Tibial artery (tissue), 4 donors: ENCODE data around the gene P4HTM.
A peak's percentile ranks its signal among the peaks of the same experiment; 100 is the strongest.

ENCODE experiments used
- DNase-seq, 2 donors: peaks; one replicate each; pipeline ENCODE4 v3.0.0-alpha.2; 2019
- H3K27ac ChIP-seq, 2 donors: fragments of 200-600 bp; sonication (generic) in 1 of 2; 1 replicate in 1 of 2; 2 replicates in 1 of 2; pipeline ENCODE4 v1.5.1; 2018 to 2019; ENCODE audit warnings: mild to moderate bottlenecking in 1 of 2
- H3K27me3 ChIP-seq, 2 donors: fragments of 200-600 bp; sonication (generic) in 1 of 2; one replicate each; pipeline versions ENCODE4 v1.5.1 to v1.6.0; 2016 to 2019
- H3K36me3 ChIP-seq, 3 donors: fragments of 200-600 bp; sonication (generic) in 2 of 3; one replicate each; pipeline ENCODE4 v1.5.1; 2016 to 2019; ENCODE audit warnings: mild to moderate bottlenecking in 2 of 3
- H3K4me1 ChIP-seq, 4 donors: fragments of 200-600 bp; sonication (generic) in 2 of 4; 1 replicate in 3 of 4; 2 replicates in 1 of 4; pipeline ENCODE4 v1.5.1; 2016 to 2019
- H3K4me3 ChIP-seq, 2 donors: fragments of 200-600 bp; sonication (generic) in 1 of 2; 1 replicate in 1 of 2; 2 replicates in 1 of 2; pipeline ENCODE4 v1.5.1; 2018 to 2019; ENCODE audit warnings: mild to moderate bottlenecking in 2 of 2
- H3K9me3 ChIP-seq, 3 donors: fragments of 200-600 bp; sonication (generic) in 1 of 3; one replicate each; pipeline ENCODE4 v1.5.1; 2016 to 2019
- intact Hi-C: fragments of 100-400 bp; cut with DNase I; formaldehyde crosslinking; loops from one replicate; pipeline ENCODE4 v1.15.0; 2023; ENCODE audit warnings: low total_unique reads
- TF ChIP-seq, protein P1 (sequence below), 2 experiments: fragments of 200-600 bp in 1 of 2; fragments of 450-650 bp in 1 of 2; IDR thresholded peaks; one replicate each; pipeline ENCODE4 v1.5.1; 2017 to 2019; ENCODE audit warnings: antibody characterized with exemption in 2 of 2, mild to moderate bottlenecking in 1 of 2, moderate library complexity in 1 of 2

P4HTM gene

DNA sequence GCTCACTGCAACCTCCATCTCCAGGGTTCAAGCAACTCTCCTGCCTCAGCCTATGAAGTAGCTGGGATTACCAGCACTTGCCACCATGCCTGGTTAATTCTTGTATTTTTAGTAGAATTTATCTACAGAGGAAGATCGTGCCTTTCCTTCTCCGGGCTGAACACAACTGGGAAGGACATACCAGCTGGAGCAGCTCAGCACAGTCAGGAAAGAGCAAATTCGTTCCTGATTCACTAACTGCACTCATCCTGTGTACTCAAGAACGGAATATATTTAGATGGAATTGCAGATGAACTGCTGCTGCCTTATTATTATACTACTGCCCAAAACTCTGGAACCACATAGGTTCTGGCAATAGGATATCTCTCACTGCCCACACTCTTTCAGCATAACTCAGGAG lies 27.1 kb upstream of the P4HTM start:
- TF ChIP-seq, protein P1, sequence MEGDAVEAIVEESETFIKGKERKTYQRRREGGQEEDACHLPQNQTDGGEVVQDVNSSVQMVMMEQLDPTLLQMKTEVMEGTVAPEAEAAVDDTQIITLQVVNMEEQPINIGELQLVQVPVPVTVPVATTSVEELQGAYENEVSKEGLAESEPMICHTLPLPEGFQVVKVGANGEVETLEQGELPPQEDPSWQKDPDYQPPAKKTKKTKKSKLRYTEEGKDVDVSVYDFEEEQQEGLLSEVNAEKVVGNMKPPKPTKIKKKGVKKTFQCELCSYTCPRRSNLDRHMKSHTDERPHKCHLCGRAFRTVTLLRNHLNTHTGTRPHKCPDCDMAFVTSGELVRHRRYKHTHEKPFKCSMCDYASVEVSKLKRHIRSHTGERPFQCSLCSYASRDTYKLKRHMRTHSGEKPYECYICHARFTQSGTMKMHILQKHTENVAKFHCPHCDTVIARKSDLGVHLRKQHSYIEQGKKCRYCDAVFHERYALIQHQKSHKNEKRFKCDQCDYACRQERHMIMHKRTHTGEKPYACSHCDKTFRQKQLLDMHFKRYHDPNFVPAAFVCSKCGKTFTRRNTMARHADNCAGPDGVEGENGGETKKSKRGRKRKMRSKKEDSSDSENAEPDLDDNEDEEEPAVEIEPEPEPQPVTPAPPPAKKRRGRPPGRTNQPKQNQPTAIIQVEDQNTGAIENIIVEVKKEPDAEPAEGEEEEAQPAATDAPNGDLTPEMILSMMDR (IDR thresholded peaks at IDR 0.05), result no peak
- intact Hi-C loops, result no loop called here
- H3K9me3 ChIP-seq, result no peaks in the 10 kb centered on the region
- H3K27ac ChIP-seq, result no peak overlapping the region
- DNase-seq, result no peak
- H3K27me3 ChIP-seq, result no peaks in the 10 kb centered on the region
- H3K36me3 ChIP-seq, result peaks cover 26 to 77% (median 55%) of the 10 kb centered on the region in 3 donors
- no peak overlapping the region for H3K4me3 ChIP-seq
- no peaks in the 10 kb centered on the region for H3K4me1 ChIP-seq

DNA sequence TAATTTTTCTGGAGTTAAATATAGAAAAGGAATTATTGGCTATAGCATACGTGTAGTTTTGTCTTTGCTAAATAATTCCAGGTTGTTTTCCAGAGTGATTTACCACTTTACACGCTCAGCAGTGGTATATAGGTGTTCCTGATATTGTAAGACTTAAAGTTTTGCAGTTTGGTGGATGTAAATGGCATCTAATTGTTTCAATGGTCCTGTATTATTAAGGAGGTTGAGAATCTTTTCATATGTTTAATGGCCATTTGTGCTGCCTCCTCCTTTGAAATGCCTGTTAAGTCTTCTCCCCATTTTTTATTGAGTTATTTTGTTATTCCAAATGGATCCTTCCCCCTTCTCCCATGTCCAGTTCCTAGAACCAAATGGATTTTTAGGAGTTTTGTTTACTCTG lies 26.4 kb upstream of the P4HTM start:
- H3K36me3 ChIP-seq, result peaks cover 33 to 77% (median 53%) of the 10 kb centered on the region in 3 donors
- no peak overlapping the region for H3K27ac ChIP-seq
- intact Hi-C loops, result no loop called here
- no peak for DNase-seq
- no peak overlapping the region for H3K4me3 ChIP-seq
- TF ChIP-seq, protein P1 (IDR thresholded peaks at IDR 0.05), result no peak
- no peaks in the 10 kb centered on the region for H3K9me3 ChIP-seq
- H3K27me3 ChIP-seq, result no peaks in the 10 kb centered on the region
- no peaks in the 10 kb centered on the region for H3K4me1 ChIP-seq

DNA sequence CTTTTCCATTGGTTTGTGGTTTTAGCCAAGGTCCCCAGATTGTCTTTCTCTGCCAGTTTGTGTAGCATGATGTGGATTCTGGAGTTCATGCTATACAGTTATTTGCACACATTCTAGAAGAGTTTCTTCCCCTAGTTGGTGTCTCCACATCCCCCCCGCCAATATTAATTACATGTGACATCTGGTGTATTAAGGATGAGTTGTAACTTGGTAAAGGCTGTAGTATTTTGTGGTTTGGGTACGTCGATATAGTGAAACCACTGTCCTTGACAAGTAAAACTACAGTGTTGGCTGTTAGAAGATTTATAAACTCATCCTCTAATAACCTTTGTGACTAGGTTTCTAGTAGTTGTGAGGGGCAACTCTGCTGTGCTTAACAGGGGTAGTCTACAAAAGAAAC lies 23.7 kb upstream of the P4HTM start:
- Histone ChIP-seq H3K9me3 (no peaks in the 10 kb centered on the region), H3K27ac (no peak overlapping the region), H3K27me3 (no peaks in the 10 kb centered on the region), H3K4me1 (no peaks in the 10 kb centered on the region), H3K4me3 (no peak overlapping the region), H3K36me3 (peaks cover 55 to 99% (median 75%) of the 10 kb centered on the region in 3 donors)
- intact Hi-C loops, result no loop called here
- no peak for DNase-seq
- TF ChIP-seq, protein P1 (IDR thresholded peaks at IDR 0.05), result no peak

DNA sequence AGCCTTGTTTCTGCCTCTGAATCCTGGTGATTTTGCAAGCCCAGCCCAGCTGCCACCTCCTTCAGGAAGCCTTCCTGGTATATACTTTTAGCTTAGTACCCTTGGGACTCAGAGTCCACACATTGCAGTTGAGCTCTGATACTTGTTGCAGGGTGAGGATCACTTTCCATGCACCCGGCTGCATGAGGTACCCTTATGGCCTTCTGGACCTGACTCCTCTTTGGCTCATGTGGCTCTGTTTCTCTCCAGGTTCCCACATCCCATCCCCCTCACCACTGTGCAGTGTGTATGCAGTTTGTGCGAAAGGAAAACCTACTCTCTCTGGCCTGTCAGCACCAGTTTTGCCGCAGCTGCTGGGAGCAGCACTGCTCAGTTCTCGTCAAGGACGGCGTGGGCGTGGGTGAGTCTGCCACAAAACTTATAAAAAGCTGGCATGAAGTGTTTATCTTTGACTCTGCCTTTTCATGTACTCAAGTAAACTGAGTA lies 23.1 kb upstream of the P4HTM start:
- TF ChIP-seq, protein P1 (IDR thresholded peaks at IDR 0.05), result no peak
- no peaks in the 10 kb centered on the region for H3K27me3 ChIP-seq
- no peaks in the 10 kb centered on the region for H3K9me3 ChIP-seq
- intact Hi-C loops, result no loop called here
- no peaks in the 10 kb centered on the region for H3K4me1 ChIP-seq
- H3K4me3 ChIP-seq, result no peak overlapping the region
- peaks cover 61 to 99% (median 80%) of the 10 kb centered on the region in 3 donors for H3K36me3 ChIP-seq
- no peak overlapping the region for H3K27ac ChIP-seq
- peak in 1 of 2 donors; percentile 28 for DNase-seq

DNA sequence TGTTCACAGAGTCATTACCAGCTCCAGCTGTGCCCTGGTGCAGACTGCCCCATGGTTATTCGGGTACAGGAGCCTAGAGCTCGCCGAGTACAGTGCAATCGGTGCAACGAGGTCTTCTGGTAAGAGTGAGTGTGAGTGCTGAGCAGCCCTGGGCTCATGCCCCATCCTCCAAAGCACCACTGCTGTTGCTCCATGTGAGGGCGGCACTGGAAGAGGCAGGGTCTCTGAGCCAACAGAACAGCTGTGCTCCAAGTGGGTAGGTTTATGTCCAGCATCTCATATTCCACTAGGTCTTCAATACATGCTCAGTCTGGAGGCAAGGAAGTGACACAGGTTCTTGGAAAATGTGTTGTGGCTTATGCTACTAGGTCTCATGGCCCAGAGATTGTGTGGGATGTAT lies 19.5 kb upstream of the P4HTM start:
- TF ChIP-seq, protein P1 (IDR thresholded peaks at IDR 0.05), result no peak
- Histone ChIP-seq H3K9me3 (no peaks in the 10 kb centered on the region), H3K4me1 (no peaks in the 10 kb centered on the region), H3K27me3 (no peaks in the 10 kb centered on the region), H3K36me3 (peaks cover 82 to 100% (median 90%) of the 10 kb centered on the region in 3 donors), H3K27ac (no peak overlapping the region), H3K4me3 (no peak overlapping the region)
- intact Hi-C loops, result no loop called here
- DNase-seq, result peak in 1 of 2 donors; percentile 32
